ENCODE measurements around the gene ELAVL4. TPM values are rescaled to one million over a fixed set of nuclear protein-coding genes. Genes with fewer than 3 reads are reported as not detected.

Gene ELAVL4
- total RNA-seq, 2 experiments from 2014 or later = not detected

DNA sequence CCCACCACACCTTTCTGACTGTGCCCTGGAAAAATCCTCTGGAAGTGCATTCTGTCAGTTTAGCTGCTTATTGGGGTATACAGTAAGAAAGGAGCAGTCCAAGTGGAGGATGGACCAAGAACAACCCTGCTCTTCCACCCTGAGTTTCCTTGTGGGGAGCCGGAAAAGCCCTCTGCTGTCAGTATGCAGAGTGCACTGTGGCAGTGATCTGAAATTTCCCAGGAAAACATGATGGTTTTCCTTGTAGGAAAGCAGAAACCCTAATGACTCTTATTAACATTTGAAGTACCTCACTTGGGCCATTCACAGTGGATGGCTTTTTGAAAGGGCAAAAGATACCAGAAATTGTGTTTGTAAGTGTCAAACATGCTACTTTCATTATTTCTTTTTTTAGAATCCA is 20.5 kb downstream of the ELAVL4 start:
- Mint-ChIP-seq H3K4me1 (ENCODE audit: low read depth) (no peaks in the 10 kb centered on the region), H3K4me3 (no peak overlapping the region), H3K27me3 (ENCODE audit: low read depth) (peaks cover 4% of the 10 kb centered on the region), H3K36me3 (ENCODE audit: low read depth) (no peaks in the 10 kb centered on the region), H3K9me3 (ENCODE audit: insufficient read depth) (no peaks in the 10 kb centered on the region), H3K27ac (no peak overlapping the region)
- POLR2A ChIA-PET = no interaction called here
- CTCF ChIA-PET = no interaction called here
- DNase-seq = no peak
- ATAC-seq = no peak

DNA sequence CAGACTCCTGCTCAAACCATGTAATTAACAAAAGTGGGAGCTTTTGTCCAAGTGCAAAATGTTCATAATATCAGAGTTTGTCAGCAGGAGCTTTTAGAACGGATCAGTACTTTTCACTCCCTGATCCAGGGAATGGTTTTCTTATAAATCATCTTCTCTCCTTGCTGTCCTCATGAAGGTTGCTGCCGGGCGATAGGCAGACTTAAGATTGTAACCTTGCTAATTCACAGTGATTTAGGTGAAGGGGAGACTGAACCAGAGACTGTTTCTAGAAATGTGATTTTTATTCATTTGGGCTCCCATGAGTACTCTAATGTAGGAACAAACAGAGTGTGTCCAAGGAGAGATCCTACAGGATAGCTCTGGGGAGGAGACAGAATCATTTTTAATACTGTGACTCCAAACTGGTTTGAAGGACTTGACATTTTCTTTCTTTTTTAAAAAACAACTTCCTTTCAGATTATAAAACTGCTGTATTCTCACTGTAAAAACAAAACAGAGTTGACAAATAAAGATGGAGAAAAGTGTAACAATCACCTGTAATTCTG is 23.7 kb downstream of the ELAVL4 start:
- CTCF ChIA-PET = no interaction called here

DNA sequence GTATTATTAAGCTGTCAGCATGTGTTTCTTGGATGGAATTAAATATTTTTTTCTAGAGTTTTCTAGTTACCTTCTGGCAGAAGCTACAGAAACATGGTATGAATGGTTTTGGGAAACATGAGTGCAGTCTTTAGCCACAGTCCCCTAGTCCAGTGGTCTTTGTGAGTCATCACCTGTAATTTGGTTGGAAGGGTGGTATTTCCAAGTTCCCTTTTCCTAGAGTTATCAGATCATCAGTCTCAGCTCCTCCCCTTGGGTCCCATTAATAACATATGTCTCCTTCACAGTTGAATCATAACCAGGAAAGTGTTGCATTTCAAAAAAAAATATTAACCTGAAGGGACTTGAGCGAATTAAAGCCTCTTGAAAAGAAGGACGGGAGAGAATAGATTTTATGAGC is 27.0 kb downstream of the ELAVL4 start:
- Mint-ChIP-seq H3K27ac (no peak overlapping the region), H3K4me3 (no peak overlapping the region), H3K9me3 (ENCODE audit: insufficient read depth) (no peaks in the 10 kb centered on the region), H3K4me1 (ENCODE audit: low read depth) (no peaks in the 10 kb centered on the region), H3K27me3 (ENCODE audit: low read depth) (peaks cover 7% of the 10 kb centered on the region), H3K36me3 (ENCODE audit: low read depth) (no peaks in the 10 kb centered on the region)
- DNase-seq (no peak), ATAC-seq (no peak)
- ChIA-PET POLR2A (no interaction called here), CTCF (no interaction called here)

More for the DNA sequence above, 23.7 kb downstream of the ELAVL4 start:
- DNase-seq = no peak
- ATAC-seq = no peak
- no peaks in the 10 kb centered on the region for H3K9me3 Mint-ChIP-seq (ENCODE audit: insufficient read depth)
- H3K4me3 Mint-ChIP-seq = no peak overlapping the region
- no peaks in the 10 kb centered on the region for H3K36me3 Mint-ChIP-seq (ENCODE audit: low read depth)
- POLR2A ChIA-PET = no interaction called here
- peaks cover 7% of the 10 kb centered on the region for H3K27me3 Mint-ChIP-seq (ENCODE audit: low read depth)
- no peak overlapping the region for H3K27ac Mint-ChIP-seq
- H3K4me1 Mint-ChIP-seq (ENCODE audit: low read depth) = no peaks in the 10 kb centered on the region

DNA sequence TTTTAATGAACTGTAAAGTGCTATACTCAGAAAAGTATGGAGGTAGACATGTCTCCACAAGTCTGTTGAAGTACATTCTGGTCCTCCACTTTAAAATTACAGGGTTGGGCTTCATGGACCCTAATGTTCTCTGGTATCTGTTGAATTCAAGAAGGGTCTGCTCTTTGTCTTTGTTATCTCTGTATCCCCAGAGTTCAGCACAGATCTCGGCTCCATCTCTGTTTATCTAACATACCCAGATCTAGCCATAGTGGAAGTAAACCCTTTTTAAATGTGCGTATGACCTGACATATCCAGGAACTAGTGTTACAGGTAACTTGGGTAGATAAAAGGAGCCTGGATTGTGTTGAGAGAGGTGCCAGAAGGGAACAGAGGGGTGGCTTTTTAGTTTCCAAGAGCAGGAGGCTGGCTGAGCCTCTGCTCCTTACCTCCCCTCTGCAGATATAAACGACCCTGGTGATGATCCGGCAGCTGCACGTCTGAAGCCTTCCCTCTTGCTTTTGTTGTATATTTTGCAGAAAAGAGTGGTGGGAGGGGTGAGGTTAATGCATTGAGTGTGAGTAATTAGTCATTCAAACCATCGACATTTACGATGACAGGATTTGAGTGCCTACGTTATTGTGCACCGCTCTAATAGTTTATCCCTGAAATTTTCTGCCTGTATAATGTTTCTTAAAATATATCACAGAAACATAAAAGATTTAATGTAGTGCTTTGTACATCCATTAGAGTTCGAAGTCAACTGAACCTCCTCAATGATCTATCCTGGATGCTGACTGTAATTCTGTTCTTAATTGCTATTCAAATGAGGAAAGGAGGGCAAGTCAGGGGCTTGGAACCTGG is 30.8 kb downstream of the ELAVL4 start:
- DNase-seq (no peak), ATAC-seq (no peak)
- no peak overlapping the region for H3K27ac Mint-ChIP-seq
- POLR2A ChIA-PET = no interaction called here
- H3K27me3 Mint-ChIP-seq (ENCODE audit: low read depth) = peaks cover 2% of the 10 kb centered on the region
- no peak overlapping the region for H3K4me3 Mint-ChIP-seq
- no peaks in the 10 kb centered on the region for H3K9me3 Mint-ChIP-seq (ENCODE audit: insufficient read depth)
- CTCF ChIA-PET = no interaction called here
- no peaks in the 10 kb centered on the region for H3K4me1 Mint-ChIP-seq (ENCODE audit: low read depth)
- H3K36me3 Mint-ChIP-seq (ENCODE audit: low read depth) = no peaks in the 10 kb centered on the region

DNA sequence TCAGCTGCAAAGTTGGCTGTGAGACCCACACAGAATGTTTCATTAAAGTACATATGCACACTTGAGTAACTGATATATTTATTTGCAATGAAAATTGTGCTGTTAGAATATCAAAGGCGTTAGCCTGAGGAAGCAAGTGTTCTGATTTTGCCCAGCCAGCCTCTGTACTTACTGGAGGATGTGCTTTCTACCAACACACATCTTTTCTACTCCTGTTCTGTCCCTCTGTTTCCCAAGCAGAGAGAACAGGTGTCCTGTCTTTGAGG is 31.4 kb downstream of the ELAVL4 start:
- Mint-ChIP-seq H3K36me3 (ENCODE audit: low read depth) (no peaks in the 10 kb centered on the region), H3K4me1 (ENCODE audit: low read depth) (no peaks in the 10 kb centered on the region), H3K27ac (no peak overlapping the region), H3K27me3 (ENCODE audit: low read depth) (no peaks in the 10 kb centered on the region), H3K4me3 (no peak overlapping the region), H3K9me3 (ENCODE audit: insufficient read depth) (no peaks in the 10 kb centered on the region)
- ATAC-seq (no peak), DNase-seq (no peak)
- CTCF ChIA-PET = no interaction called here
- POLR2A ChIA-PET = no interaction called here

DNA sequence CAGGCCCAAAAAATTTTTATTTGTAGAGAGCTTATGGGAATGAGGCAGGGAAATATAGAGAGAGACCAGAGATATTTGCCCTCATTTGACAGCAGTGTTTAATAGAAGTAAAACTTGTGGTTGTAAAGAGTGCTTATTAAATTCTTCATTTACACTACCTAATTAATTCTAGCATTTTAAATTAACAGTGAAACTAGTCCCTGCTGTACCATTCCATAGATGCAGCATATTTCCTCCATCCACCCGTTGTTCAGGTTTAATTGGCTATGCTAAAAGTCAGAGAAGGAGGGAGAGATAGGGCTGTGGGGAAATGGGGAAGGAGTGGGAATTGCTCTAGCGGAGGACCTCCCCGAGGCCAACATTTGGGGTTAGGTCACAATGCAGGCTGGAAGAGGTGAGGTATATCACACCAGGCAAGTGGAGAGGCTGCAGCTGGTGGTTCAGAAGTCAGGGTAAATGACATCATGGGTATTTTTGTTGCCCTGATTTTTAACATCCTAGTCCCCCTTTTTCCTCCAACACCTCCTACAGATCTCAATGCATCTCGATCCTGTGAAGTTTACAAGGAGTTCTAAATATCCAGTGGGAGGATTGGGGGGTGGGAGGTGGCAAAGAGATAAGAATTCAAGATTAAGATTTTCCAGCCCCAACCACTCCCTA is 38.6 kb downstream of the ELAVL4 start:
- Mint-ChIP-seq H3K27me3 (ENCODE audit: low read depth) (peaks cover 4% of the 10 kb centered on the region), H3K4me3 (no peak overlapping the region), H3K4me1 (ENCODE audit: low read depth) (no peaks in the 10 kb centered on the region), H3K9me3 (ENCODE audit: insufficient read depth) (no peaks in the 10 kb centered on the region), H3K27ac (no peak overlapping the region), H3K36me3 (ENCODE audit: low read depth) (no peaks in the 10 kb centered on the region)
- DNase-seq = no peak
- no peak for ATAC-seq
- POLR2A ChIA-PET = no interaction called here
- CTCF ChIA-PET = no interaction called here

DNA sequence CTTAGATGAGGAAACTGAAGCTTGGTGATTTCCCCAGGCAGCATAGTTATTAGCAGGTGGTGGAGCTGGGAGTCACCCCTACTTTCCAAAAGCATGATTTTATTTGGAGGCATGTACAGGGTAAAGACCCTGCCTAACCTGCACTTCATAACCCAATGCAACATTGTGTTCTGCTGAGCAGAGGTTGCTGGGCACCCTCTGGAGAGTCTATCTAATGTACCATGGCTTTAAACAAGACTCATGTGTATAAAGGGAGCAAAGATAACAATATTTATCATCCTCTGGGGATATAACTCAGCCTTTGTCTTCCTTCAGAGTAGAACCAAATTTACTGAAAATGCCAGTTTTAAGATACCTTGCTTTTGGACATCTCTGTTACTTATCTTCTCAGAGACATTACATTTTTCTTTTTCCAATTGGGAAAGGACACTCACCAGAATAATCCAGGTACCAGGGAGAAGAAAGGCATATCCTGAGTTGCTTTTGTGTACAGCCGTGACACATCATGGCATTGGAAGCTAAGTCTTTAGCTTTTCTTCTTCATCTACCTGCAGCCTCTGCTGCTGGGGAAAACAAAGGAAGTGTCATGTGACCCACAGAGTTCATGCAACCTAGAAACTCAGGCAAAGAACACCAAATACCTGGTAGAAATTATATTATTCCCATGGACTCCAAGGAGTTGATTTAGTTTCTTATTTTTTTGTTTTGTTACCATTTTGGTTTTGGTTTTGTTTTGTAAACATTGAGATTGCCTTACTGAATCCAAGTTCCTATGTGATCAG is 39.6 kb downstream of the ELAVL4 start:
- no peaks in the 10 kb centered on the region for H3K36me3 Mint-ChIP-seq (ENCODE audit: low read depth)
- no peaks in the 10 kb centered on the region for H3K4me1 Mint-ChIP-seq (ENCODE audit: low read depth)
- peaks cover 4% of the 10 kb centered on the region for H3K27me3 Mint-ChIP-seq (ENCODE audit: low read depth)
- DNase-seq (no peak), ATAC-seq (no peak)
- H3K9me3 Mint-ChIP-seq (ENCODE audit: insufficient read depth) = no peaks in the 10 kb centered on the region
- ChIA-PET CTCF (no interaction called here), POLR2A (no interaction called here)
- H3K27ac Mint-ChIP-seq = no peak overlapping the region
- H3K4me3 Mint-ChIP-seq = no peak overlapping the region

DNA sequence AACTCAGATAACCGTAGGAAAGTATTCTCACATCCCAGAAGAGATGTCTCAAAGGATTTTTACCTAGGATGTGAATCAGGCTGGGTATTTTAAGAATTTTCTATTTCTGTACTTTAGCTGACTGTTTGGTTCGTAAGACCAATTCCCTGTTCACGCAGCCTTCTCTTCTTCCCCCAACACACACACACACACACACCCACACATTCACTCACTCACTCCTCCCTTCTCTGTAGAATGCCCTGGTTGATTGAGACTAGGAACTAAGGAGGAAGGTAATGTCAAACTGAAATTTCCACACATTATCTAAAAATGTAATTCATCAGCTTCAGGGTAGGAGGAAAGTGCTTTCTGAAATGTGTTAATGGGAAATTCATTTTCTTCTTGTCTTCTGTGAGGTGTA is 43.5 kb downstream of the ELAVL4 start:
- no peaks in the 10 kb centered on the region for H3K4me1 Mint-ChIP-seq (ENCODE audit: low read depth)
- no peak overlapping the region for H3K27ac Mint-ChIP-seq
- ATAC-seq (no peak), DNase-seq (no peak)
- ChIA-PET POLR2A (no interaction called here), CTCF (no interaction called here)
- H3K4me3 Mint-ChIP-seq = no peak overlapping the region
- no peaks in the 10 kb centered on the region for H3K36me3 Mint-ChIP-seq (ENCODE audit: low read depth)
- no peaks in the 10 kb centered on the region for H3K27me3 Mint-ChIP-seq (ENCODE audit: low read depth)
- H3K9me3 Mint-ChIP-seq (ENCODE audit: insufficient read depth) = no peaks in the 10 kb centered on the region

DNA sequence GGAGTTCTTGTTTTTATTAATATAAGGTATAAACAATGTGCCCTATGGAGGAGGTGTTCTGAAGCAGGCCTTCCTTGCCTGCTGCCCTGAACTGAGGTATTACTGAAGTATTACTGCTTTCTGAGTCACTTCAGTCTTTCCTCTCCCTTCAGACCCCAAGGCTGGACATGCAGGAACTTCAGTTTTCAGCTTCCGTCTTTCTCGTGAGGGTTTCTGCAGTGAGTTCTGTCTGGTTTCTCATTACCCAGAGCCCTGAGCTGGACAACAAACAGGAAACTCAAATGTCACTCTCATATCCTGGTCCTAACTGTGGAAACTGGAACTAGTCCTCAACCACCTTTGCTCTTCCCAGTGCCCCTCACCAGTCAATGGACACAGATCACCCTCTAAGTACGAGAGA is 46.8 kb downstream of the ELAVL4 start:
- Mint-ChIP-seq H3K27ac (no peak overlapping the region), H3K27me3 (ENCODE audit: low read depth) (no peaks in the 10 kb centered on the region), H3K4me3 (no peak overlapping the region), H3K36me3 (ENCODE audit: low read depth) (no peaks in the 10 kb centered on the region), H3K9me3 (ENCODE audit: insufficient read depth) (no peaks in the 10 kb centered on the region), H3K4me1 (ENCODE audit: low read depth) (no peaks in the 10 kb centered on the region)
- CTCF ChIA-PET = no interaction called here
- DNase-seq (no peak), ATAC-seq (no peak)
- POLR2A ChIA-PET = no interaction called here

DNA sequence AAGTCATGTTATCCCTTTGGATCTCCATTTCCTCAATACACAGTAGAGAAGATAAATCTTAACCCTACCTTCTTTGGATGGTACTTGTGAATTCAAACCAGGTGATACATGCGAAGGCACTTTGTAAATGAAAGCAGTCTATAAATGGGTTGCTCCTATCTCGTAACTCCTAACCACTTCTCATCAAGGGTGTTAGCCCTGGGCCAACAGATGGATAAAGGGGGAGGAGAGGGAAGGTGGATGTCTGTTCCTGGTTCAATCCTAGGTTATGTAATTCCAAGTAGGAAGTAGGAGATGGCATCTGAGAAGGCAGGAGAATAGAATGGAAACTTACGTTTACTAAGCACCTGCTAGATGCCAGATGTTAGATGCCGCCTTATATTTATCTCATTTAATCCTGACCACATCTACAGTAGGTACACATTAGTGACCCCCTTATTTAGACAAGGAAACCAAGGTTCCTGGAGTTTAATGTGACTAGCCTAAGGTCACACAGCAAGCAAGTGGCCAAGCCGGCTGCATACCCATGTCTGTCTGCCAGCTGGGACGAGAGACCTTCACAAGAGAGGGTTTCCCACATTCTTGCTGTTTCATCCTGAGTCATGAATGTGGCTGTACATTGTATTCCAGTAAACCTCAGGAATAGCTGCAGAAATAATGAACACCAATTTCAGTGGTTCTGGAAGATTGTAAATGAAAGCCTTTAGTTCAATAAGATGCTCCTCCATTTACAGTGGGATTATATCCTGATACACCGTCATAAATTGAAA is 47.7 kb downstream of the ELAVL4 start:
- no peak for ATAC-seq
- Mint-ChIP-seq H3K4me3 (no peak overlapping the region), H3K27ac (no peak overlapping the region), H3K36me3 (ENCODE audit: low read depth) (no peaks in the 10 kb centered on the region), H3K27me3 (ENCODE audit: low read depth) (no peaks in the 10 kb centered on the region), H3K9me3 (ENCODE audit: insufficient read depth) (no peaks in the 10 kb centered on the region), H3K4me1 (ENCODE audit: low read depth) (no peaks in the 10 kb centered on the region)
- POLR2A ChIA-PET = no interaction called here
- CTCF ChIA-PET = no interaction called here
- no peak for DNase-seq

DNA sequence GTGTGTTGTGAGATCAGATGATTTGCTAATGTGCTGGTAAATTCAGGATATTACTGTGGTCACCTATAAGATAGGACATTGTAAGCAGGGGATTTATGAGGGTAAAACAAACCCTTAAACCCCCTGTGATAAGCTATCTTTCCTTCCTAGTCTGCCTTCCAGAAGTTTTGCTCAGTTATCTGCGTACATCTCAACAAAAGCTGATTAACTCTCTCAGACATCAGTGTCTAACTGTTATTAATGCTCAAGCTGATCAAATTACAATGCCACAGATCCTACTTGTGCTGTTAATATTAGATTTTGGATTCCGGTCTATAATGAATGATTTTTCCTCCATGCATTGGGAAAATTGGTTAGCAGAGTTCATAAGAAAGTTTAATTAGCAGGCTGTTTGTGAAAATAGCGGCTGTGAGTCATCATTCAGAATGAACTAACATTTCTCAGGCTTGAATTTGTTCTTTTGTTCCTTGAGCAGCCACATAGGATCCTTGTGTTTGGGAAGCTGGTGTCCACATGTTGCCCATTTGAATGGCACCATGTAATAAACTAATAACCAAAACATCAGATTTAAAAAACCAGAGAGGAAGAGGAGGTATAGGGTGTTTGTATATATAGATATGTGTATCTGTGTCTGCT is 48.7 kb downstream of the ELAVL4 start:
- no peaks in the 10 kb centered on the region for H3K36me3 Mint-ChIP-seq (ENCODE audit: low read depth)

More for the DNA sequence above, 48.7 kb downstream of the ELAVL4 start:
- Mint-ChIP-seq H3K4me3 (no peak overlapping the region), H3K4me1 (ENCODE audit: low read depth) (no peaks in the 10 kb centered on the region), H3K9me3 (ENCODE audit: insufficient read depth) (no peaks in the 10 kb centered on the region), H3K27me3 (ENCODE audit: low read depth) (no peaks in the 10 kb centered on the region), H3K27ac (no peak overlapping the region)
- no peak for ATAC-seq
- POLR2A ChIA-PET = no interaction called here
- DNase-seq = no peak
- CTCF ChIA-PET = no interaction called here

Measured in activated CD8-positive, alpha-beta T cell treated with anti-CD3 and anti-CD28 coated beads, Interleukin-2, amount 10 ng/mL, durations not matched to agents 7 days and 5 days (primary cell).